ENCODE results near the gene TBR1. TPM values are rescaled to one million over a fixed set of nuclear protein-coding genes. Genes with fewer than 3 reads are reported as not detected.

Gene TBR1
- polyA plus RNA-seq, 1 of the 3 experiments (the other 2 are of a cell fraction) = not detected

DNA sequence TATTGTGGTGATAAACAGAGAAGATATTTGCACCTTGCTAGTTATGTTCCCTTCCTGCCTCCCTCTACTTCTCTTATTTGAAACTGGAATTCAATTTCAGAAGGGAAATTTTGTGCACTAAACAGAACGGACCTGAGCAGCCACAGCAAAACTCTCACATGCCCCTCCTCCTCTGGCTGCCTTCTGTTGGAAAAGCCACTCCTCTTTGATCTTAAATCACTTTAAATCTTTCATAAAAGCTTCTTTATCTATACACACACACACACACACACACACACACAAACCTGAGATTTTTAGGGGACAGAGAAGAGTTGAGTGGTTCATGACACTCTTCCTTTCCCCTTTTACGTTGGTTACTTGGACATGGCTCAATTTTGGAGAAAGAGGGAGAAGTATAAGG is 5.6 kb downstream of the TBR1 start:
- Histone ChIP-seq H3K79me2 (ENCODE audit: insufficient read depth) (no peaks in the 10 kb centered on the region), H3K27me3 (ENCODE audit: insufficient read depth) (peaks cover 72% of the 10 kb centered on the region)

DNA sequence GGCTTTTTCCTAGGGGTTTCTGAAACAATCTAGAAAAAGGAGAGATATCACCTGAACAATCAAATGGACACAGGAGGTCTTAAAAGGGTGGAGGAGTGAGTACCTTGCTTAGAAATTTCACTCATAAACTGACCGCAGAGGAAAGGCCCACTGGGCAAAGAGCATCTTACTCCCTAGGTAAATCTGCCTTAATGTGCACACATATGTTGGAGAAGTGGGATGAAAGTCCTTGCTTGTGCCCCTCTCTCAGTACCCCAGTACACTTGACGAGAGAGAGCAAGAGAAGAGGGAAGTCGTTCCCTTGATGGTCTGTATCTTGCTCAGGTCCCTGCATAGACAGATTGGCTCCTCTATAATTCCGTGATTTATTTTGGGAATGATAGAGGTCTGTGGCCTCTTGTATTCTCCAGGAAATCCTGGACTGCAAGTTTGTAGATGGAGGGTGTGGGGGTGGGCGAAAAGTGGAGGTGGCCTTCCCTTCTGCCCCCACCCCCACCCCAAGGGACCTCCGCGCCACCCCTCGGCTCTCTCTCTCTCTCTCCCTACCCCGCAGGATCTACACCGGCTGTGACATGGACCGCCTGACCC is 6.8 kb downstream of the TBR1 start:
- no peak for DNase-seq
- 84% methylated on average over 11 of the region's 11 CpGs for WGBS (ENCODE audit: low lambda C conversion rate)
- H2AFZ ChIP-seq (ENCODE audit: low read depth) = no peak overlapping the region
- TF ChIP-seq YY1 (IDR thresholded peaks at IDR 0.05; ENCODE audit: low read depth) = no peak
- no peak for TF ChIP-seq POLR2AphosphoS5 (IDR thresholded peaks at IDR 0.05; ENCODE audit: low read depth, low read length)
- TF ChIP-seq EP300 (IDR thresholded peaks at IDR 0.05; ENCODE audit: borderline replicate concordance in 1 of 2, low read depth in 1 of 2, low read length in 1 of 2) = no peak
- TF ChIP-seq, protein P1, sequence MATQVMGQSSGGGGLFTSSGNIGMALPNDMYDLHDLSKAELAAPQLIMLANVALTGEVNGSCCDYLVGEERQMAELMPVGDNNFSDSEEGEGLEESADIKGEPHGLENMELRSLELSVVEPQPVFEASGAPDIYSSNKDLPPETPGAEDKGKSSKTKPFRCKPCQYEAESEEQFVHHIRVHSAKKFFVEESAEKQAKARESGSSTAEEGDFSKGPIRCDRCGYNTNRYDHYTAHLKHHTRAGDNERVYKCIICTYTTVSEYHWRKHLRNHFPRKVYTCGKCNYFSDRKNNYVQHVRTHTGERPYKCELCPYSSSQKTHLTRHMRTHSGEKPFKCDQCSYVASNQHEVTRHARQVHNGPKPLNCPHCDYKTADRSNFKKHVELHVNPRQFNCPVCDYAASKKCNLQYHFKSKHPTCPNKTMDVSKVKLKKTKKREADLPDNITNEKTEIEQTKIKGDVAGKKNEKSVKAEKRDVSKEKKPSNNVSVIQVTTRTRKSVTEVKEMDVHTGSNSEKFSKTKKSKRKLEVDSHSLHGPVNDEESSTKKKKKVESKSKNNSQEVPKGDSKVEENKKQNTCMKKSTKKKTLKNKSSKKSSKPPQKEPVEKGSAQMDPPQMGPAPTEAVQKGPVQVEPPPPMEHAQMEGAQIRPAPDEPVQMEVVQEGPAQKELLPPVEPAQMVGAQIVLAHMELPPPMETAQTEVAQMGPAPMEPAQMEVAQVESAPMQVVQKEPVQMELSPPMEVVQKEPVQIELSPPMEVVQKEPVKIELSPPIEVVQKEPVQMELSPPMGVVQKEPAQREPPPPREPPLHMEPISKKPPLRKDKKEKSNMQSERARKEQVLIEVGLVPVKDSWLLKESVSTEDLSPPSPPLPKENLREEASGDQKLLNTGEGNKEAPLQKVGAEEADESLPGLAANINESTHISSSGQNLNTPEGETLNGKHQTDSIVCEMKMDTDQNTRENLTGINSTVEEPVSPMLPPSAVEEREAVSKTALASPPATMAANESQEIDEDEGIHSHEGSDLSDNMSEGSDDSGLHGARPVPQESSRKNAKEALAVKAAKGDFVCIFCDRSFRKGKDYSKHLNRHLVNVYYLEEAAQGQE (IDR thresholded peaks at IDR 0.05; ENCODE audit: low read depth, low read length) = no peak
- no peak for TF ChIP-seq USF2 (IDR thresholded peaks at IDR 0.05; ENCODE audit: borderline replicate concordance, low read depth, low read length)
- TF ChIP-seq TAF1 (IDR thresholded peaks at IDR 0.05; ENCODE audit: borderline replicate concordance, low read depth, low read length) = no peak
- TF ChIP-seq, protein P2, sequence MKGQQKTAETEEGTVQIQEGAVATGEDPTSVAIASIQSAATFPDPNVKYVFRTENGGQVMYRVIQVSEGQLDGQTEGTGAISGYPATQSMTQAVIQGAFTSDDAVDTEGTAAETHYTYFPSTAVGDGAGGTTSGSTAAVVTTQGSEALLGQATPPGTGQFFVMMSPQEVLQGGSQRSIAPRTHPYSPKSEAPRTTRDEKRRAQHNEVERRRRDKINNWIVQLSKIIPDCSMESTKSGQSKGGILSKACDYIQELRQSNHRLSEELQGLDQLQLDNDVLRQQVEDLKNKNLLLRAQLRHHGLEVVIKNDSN (IDR thresholded peaks at IDR 0.05; ENCODE audit: borderline replicate concordance, low read depth) = no peak
- TF ChIP-seq RXRA (IDR thresholded peaks at IDR 0.05; ENCODE audit: borderline replicate concordance, low read depth) = no peak

More for the DNA sequence above, 5.6 kb downstream of the TBR1 start:
- Histone ChIP-seq H3K9me2 (no peaks in the 10 kb centered on the region), H4K20me1 (ENCODE audit: insufficient read depth) (no peaks in the 10 kb centered on the region), H3K36me3 (replicated peaks in 1 of 2; ENCODE audit: control insufficient read depth in 1 of 2, insufficient read depth in 2 of 2, low read length in 1 of 2) (no peaks in the 10 kb centered on the region), H3K4me2 (no peak overlapping the region), H3K4me3 (ENCODE audit: low read depth in 2 of 2, low read length in 1 of 2) (no peak overlapping the region), H3K4me1 (ENCODE audit: control insufficient read depth in 1 of 2, insufficient read depth in 2 of 2, low read depth in 1 of 2, low read length in 1 of 2) (peaks cover 0 to 20% of the 10 kb centered on the region in 2 experiments; a peak in 1 of 4 replicates), H2AFZ (ENCODE audit: low read depth) (no peak overlapping the region), H3F3A (replicated peaks; ENCODE audit: insufficient read depth) (no peaks in the 10 kb centered on the region), H3K9ac (no peak overlapping the region), H3K9me3 (no peaks in the 10 kb centered on the region), H3K27ac (ENCODE audit: low read depth in 2 of 2, low read length in 1 of 2) (no peak overlapping the region)
- CTCF ChIA-PET = interaction anchor here (0.6 kb wide), 1 partner anchor 529 kb away, joined by 3 read pairs; no protein-coding TSS in a partner anchor
- WGBS (ENCODE audit: low lambda C conversion rate) = 70% methylated on average over 2 of the region's 2 CpGs
- TF ChIP-seq RFX5 (IDR thresholded peaks at IDR 0.05; ENCODE audit: low read length) = no peak
- no peak for TF ChIP-seq NFIC (IDR thresholded peaks at IDR 0.05; ENCODE audit: borderline replicate concordance)
- no peak for TF ChIP-seq EP300 (IDR thresholded peaks at IDR 0.05; ENCODE audit: borderline replicate concordance in 1 of 2, low read depth in 1 of 2, low read length in 1 of 2)
- no peak for TF ChIP-seq RAD21 (IDR thresholded peaks at IDR 0.05; ENCODE audit: low read length)
- TF ChIP-seq PBX3 (IDR thresholded peaks at IDR 0.05) = no peak
- TF ChIP-seq, protein P1 (IDR thresholded peaks at IDR 0.05; ENCODE audit: low read depth, low read length) = no peak
- TF ChIP-seq FOXJ3 (CRISPR knock-in tag; IDR thresholded peaks at IDR 0.05) = no peak
- POLR2A ChIA-PET = no interaction called here
- DNase-seq = no peak

More for the DNA sequence above, 6.8 kb downstream of the TBR1 start:
- H3K4me1 ChIP-seq (ENCODE audit: control insufficient read depth in 1 of 2, insufficient read depth in 2 of 2, low read depth in 1 of 2, low read length in 1 of 2) = peaks cover 0 to 13% of the 10 kb centered on the region in 2 experiments; a peak in 1 of 4 replicates
- H3K36me3 ChIP-seq (replicated peaks in 1 of 2; ENCODE audit: control insufficient read depth in 1 of 2, insufficient read depth in 2 of 2, low read length in 1 of 2) = no peaks in the 10 kb centered on the region
- H3K27me3 ChIP-seq (ENCODE audit: insufficient read depth) = peaks cover 67% of the 10 kb centered on the region
- H4K20me1 ChIP-seq (ENCODE audit: insufficient read depth) = no peaks in the 10 kb centered on the region
- H3K79me2 ChIP-seq (ENCODE audit: insufficient read depth) = no peaks in the 10 kb centered on the region
- H3F3A ChIP-seq (replicated peaks; ENCODE audit: insufficient read depth) = no peaks in the 10 kb centered on the region
- no peaks in the 10 kb centered on the region for H3K9me2 ChIP-seq
- POLR2A ChIA-PET = no interaction called here
- H3K27ac ChIP-seq (ENCODE audit: low read depth in 2 of 2, low read length in 1 of 2) = no peak overlapping the region
- H3K9ac ChIP-seq = no peak overlapping the region
- CTCF ChIA-PET = no interaction called here
- H3K4me2 ChIP-seq = no peak overlapping the region
- H3K9me3 ChIP-seq = no peaks in the 10 kb centered on the region
- no peak overlapping the region; a peak in 1 of 4 replicates for H3K4me3 ChIP-seq (ENCODE audit: low read depth in 2 of 2, low read length in 1 of 2)
